Fibroblast of peridontal ligament (primary cell): Measurements from ENCODE around the gene IFNAR2.
"Not testable (repeated sequence)": the region's sequence is repeated elsewhere in the genome, so short reads cannot be mapped to it uniquely, and the experiment has no call there.

Source experiments
- DNase-seq: peaks from one replicate; pipeline ENCODE4 v3.0.0-alpha.2; 2010; ENCODE audit errors: extremely low read depth

The IFNAR2 gene

DNA sequence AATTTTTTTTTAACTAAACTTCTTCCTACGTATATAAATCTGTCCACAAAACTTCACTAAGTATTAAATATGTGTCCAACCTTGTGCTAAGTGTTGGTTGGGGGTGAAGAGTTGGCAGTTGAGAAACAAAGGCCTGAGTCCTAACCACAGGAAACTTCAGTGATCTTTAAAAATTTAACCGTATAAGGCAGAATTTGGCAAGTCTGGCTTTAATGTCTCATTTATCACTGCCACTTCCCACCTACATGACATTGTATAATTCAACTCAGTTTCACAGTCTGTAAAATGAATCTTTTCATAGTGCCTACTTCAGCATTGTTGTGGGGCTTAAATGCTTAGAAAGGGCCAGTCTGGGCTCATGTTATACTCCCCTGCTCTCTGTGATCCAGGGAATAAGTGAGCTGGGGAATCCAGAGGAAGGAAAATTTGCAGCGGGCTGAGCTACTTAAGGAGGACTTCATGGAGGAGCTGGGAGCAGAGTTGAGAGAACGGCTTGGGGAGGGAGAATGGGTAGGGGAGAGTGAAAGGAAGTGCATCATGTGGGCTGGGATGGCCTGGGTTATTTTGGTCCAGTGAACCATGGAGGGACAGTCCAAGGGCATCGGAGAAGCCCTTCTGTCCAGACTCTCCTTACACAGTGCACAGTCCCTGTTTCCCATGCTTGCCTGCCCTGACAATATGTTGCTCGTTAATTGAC, 14.5 kb downstream of the IFNAR2 start:
- DNase-seq, result no peak

DNA sequence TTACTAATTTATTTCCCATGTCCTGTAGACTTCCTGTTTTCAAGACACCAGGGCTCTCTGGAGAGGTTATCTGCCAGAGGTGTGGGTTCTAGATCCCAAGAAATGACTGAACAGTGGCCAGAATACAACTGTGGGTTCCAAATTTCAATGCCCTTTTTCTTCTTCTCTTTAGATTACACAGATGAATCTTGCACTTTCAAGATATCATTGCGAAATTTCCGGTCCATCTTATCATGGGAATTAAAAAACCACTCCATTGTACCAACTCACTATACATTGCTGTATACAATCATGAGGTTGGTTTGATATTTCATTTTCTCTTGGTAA, 15.0 kb downstream of the IFNAR2 start:
- no peak for DNase-seq

DNA sequence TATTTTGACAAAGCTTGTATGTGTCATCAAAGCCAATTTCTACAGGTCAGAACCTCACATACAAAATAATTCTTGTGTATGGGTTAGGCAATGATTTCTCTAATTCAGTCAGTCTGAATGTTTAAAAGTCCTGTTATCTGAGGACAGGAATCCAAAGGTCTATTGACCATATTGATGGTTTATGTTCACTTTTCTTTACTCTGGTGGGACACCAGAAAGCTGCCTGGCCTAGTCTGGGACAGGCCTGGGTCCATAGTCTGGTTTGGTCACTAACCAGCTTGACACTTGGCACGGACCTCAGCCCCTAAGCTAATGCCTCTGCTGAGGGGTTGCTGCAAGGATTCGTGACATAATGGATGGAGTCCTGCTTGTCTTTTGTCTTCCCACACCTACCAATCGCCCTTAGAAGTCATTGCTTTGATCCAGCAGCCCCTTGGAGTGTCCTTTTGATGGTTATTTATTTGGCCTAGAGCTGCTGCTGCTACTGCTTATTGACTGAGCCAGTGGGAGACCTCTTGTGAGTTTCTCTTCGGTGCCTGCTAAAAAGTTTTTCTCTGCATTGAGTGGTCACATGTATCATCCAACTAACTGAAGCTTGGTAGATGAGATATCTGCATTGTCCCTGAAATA, 15.7 kb downstream of the IFNAR2 start:
- no peak for DNase-seq

DNA sequence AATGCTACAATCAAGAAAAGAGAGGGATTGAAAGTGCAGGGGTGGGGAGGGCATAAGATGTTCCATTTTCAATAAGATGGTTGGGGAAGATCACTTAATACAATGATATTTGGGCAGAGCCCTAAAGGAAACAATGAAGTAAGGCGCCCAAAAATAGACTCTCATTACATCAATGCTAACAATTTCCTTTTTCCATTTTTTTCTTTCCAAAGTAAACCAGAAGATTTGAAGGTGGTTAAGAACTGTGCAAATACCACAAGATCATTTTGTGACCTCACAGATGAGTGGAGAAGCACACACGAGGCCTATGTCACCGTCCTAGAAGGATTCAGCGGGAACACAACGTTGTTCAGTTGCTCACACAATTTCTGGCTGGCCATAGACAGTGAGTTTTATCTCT, 16.8 kb downstream of the IFNAR2 start:
- DNase-seq, result no peak

DNA sequence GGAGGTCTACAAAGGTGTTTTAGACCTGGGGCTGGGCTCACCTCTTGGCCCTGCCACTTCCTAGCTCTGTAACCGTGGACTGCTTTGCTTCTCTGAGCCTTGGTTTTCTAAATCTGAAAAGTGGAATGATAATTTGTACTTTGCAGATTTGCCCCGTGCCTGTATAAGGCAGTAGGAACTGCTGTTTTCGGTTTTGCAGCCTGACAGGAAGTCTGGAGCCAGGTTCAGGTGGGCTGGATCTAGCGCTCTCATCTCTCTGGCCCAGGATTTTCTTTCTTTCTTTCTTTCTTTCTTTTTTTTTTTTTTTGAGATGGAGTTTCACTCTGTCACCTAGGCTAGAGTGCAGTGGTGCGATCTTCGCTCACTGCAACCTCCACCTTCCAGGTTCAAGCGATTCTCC, 17.2 kb downstream of the IFNAR2 start:
- no peak for DNase-seq

DNA sequence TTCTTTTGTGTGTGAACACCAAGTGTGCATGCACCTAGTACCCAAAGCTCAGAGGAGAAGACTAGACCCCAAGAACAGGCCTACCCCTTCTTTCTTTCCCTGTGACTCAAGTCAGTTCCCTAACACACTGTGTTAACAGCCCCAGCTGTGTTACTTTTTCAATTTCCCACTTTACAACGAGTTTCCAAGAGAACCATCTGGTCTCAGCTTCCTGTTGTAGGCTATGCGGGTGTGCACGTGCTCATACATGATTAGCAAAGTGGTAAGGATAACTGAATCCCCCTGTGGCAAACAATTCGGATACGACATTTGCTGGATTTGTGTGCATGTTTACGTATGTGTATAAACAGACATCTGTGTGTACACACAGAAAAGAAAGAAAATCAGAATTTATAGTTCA, 17.9 kb downstream of the IFNAR2 start:
- DNase-seq, result no peak

DNA sequence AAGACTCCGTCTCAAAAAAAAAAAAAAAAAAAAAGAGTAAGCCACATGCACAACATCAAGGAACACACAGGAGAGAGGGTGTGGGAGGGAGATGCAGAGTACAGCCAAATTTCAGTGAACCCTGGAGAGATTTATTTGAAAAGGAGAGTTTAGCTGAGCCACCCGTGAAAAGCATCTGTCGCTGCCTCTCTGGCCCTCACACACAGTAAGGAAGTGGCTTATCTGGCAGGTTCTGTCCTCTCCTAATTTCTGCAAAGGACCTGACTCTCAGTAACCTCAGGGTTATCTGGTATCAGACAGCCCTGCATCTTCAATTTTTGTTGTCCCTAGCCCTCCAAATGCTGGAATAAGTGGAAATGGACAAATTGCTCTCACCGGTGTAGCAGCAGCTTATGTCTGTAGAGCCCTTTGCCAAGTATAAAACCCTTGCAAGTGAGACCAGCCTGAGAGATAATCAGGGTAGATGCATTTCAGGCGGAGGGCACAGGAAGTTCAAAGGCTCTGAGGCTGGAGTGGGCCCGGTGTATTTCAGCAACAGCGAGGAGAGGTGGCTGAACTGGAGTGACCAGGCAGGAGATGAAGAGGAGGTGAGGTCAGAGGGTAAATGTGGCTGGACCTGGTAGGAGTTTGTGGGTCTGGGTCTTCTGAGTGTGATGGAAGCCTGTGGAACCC, 19.7 kb downstream of the IFNAR2 start:
- no peak for DNase-seq

DNA sequence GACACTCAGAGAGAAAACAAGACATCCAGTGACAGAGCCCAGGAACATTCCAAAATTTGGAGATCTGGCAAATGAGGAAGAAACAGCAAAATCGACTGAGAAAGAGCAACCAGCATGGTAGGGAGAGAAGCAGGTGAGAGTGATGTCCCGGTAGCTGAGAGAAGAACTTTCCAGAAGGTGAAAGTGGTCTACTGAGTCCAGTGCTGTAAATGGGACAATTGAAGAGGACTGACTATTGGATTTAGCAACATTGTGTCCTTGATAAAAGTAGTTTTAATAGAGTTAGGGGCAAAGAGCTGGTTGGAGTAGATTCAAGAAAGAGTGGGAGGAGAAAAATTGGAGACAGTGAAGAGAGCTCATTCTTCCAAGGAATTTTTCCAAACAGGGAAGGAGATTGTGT, 21.4 kb downstream of the IFNAR2 start:
- no peak for DNase-seq

DNA sequence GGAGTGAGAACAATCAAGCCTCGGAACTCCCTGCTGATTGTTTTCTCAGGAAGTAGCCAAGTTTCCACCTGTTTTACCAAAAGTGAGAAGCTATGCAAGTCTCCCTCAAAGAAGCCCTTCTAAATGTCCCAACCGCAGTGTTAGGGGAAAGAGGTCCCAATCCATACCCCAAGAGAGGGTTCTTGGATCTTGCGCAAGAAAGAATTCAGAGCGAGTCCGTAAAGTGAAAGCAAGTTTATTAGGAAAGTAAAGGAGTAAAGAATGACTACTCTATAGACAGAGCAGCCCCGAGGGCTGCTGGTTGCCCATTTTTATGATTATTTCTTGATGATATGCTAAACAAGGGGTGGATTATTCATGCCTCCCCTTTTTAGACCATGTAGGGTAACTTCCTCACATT, 23.6 kb downstream of the IFNAR2 start:
- not testable (repeated sequence) for DNase-seq

DNA sequence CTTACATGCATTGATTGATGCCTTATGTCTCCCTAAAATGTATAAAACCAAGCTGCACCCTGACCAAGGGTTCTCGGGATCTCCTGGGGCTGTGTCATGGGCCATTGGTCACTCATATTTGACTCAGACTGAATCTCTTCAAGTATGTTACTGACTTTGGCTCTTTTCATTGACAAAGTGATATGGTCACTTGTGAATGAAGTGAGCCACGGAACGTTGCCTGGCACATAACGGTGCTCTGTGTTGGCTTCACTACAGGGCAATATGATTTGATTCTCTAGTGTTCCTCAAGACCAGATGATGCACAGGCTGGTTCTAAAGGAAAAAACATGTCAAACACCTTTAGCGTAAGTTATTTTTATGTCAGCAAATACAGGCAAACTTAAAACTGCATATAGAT, 25.0 kb downstream of the IFNAR2 start:
- no peak for DNase-seq

DNA sequence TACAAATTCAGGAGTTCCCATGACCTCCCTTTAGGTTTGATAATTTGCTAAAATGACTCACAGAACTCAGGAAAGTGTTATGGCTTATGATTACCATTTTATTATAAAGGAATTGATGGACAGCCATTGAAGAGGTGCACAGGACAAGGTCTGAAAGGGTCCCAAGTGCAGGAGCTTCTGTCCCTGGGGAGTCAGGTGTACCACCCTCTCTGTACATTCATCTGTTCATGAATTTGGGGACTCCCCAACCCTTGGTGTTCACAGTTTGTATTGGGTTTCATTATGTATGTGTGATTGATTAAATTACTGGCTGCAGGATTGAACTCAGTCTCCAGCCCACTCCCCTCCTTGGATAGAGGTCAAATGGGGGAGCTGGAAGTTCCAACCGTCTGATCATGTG, 25.7 kb downstream of the IFNAR2 start:
- no peak for DNase-seq

DNA sequence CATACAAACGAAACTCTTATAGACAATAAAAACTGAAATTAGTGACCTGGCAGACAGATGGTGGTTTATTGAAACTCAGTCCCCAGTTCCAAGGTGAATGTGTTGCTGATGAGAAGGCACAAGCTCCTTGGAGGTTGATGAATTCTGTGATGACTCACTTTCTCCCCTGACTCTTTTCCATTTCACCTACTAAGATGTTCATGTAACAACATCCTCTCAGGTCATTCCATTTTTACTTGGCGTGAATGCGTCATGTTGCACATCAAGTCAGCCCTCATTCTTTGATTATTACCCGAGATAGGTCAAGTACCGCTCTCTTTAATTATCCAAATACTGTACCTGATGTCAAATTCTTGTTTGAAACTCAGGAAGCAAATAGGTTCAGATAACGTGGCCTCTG, 26.3 kb downstream of the IFNAR2 start:
- no peak for DNase-seq

DNA sequence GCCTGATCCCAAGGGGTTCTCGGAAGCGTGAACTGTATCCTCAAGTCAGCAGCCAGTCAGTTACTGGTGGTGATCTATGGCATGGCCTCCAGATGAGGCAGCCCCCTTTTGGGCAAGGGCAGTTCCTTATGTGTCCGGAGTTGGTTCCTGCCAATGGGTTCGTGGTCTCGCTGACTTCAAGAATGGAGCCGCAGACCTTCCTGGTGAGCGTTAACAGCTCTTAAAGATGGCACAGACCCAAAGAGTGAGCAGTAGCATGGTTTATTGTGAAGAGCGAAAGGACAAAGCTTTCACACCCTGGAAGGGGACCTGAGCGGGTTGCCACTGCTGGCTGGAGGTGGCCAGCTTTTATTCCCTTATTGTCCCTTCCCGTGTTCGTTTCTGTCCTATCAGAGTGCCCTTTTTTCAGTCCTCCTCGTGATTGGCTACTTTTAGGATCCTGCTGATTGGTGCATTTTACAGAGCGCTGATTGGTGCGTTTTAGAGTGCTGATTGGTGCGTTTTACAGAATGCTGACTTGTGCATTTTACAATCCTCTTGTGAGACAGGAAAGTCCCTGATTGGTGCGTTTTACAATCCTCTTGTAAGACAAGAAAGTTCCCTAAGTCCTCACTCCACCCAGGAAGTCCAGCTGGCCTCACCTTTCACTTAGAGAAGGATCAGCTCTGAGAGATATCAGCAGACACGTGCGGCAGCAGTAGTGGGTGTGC, 27.5 kb downstream of the IFNAR2 start:
- no peak for DNase-seq

DNA sequence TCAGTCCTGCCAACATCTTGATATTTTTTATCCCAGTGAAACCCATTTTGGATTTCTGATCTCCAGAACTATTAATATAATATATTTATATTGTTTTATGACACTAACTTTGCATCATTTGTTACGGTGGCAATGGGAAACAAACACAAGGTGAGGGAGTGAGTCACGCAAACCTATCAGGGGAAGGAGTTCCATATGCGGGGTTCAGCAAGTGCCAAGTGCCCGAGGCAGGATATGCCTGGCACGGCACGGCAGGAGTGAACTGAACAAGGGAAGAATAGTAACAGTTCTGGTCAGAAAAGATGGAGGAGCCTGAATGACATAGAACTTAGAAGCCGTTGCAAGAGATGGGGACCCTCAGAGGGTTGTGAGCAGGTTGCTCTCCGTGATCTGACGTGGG, 28.7 kb downstream of the IFNAR2 start:
- no peak for DNase-seq

DNA sequence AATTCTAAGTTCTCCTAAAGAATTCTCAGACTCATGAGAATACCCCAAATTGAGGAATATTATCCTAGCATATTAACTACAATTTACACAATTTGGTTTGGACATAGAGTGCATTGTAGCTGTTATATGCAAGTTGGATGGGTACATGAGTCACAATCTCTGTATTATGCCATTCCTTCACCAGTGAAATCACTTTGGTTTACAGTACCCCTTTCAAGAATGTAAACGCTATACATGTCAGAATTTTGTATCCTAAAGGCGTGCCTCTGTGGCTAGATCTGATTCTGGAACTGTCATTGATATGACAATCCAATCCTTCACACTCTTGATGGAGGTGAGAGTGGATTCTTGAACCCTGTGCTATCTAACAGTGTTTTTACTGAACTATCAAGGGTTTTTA, 29.7 kb downstream of the IFNAR2 start:
- peak; percentile 64 for DNase-seq

DNA sequence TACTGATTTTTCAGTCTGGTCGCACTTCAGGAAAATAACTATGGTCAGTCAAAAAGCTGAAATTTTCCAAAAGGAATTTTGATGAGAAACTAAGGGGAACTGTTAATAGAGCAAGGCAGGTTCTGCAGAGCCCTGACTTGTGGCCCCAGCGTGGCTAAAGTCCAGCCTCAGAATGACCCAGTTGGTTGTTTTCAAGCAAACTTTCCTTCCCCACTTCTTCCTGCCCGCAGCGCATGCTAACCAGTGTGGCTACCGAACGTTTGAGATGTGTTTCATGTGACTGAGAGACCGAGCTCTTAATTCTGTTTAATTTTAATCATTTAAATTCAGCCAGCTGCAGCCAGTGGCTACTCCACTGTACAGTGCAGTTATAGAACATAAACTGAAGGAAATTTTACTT, 30.3 kb downstream of the IFNAR2 start:
- no peak for DNase-seq

DNA sequence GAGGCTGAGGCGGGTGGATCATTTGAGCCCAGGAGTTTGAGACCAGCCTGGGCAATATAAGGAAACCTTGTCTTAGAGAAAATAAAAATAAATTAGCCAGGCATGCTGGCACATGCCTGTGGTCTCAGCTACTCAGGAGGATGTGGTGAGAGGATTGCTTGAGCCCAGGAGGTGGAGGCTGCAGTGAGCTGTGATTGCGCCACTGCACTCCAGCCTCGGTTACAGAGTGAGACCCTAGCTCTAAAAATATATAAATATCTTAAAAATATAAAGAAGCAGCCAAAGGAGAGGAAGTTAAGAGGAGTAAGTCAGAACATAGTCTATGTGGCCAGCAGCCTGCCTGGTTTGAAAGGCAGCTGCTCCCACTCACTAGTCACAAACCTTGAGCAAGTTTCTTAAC, 31.9 kb downstream of the IFNAR2 start:
- DNase-seq, result peak; percentile 73

DNA sequence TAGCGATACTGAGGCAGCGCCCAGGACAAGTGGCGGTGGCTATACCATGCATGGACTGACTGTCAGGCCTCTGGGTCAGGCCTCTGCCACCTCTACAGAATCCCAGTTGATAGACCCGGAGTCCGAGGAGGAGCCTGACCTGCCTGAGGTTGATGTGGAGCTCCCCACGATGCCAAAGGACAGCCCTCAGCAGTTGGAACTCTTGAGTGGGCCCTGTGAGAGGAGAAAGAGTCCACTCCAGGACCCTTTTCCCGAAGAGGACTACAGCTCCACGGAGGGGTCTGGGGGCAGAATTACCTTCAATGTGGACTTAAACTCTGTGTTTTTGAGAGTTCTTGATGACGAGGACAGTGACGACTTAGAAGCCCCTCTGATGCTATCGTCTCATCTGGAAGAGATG, 33.2 kb downstream of the IFNAR2 start:
- no peak for DNase-seq

DNA sequence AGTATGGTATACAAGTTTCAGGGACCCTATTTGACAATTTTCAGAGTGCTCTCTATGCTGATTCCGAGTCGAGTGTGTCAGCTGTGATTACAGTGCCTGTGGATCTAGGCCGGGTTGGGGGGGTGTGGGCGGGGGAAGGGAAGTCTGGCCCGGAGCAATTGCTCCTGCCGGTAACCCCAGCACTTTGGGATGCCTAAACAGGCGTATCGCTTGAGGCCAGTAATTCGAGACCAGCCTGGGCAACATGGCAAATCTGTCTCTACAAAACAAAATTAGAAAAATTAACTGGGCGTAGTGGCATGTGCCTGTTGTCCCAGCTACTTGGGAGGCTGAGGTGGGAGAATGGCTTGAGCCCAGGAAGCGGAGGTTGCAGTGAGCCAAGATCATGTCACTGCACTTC, 34.8 kb downstream of the IFNAR2 start:
- no peak for DNase-seq

DNA sequence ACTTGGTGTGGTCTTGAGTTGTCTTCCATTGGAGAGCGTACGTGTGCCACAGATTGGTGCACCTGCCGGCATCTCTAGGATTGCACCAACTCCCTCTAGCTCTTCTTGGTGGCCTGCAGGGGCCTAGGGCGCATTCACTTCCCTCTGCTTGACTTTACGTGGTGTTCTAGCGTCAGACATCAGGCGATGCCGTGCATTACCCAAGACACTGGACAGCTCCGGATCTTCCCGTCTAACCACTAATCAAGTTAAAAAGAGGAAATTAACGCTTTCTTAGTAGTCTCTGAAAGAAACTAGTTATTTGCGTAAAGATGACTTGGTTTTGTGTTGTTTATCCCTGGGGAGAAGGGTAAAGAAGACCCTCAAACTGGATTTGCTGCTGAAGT, 35.9 kb downstream of the IFNAR2 start:
- DNase-seq, result peak; percentile 20

DNA sequence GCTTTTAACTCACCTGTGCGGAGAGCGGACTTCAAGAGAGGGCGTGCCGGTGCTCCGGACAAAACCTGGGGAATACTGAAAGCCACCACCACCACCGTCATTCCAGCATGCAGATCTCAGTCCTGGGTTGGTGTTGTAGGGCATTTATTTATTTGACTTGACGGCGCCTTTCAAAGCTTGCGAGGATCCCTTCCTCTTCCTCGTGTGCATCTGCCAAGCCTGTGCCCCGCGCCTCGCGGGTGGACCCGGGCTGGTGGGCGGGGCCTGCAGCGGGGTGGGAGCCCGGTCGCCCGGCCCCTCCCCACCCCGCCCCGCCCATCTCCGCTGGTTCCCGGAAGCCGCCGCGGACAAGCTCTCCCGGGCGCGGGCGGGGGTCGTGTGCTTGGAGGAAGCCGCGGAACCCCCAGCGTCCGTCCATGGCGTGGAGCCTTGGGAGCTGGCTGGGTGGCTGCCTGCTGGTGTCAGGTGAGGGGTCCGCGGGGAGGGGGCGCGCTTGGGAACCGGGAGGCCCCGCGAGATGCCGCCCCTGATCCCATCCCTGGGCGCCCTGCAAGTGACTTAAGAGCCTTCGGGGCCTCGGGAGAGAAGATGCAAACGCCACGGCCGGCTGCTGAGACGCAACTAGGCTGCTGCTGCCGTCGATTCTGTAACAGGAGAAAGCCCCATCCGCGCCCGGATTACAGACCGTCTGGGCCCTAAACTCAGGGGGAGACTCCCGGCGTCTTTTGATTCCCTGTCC, 36.5 kb downstream of the IFNAR2 start, which contains the start of gene IL10RB:
IL10RB (plus strand) TSS at position 318 of the 739 bp plus-strand sequence; CDS start at position 417, 99 bp downstream.
- peak; percentile 34 for DNase-seq

DNA sequence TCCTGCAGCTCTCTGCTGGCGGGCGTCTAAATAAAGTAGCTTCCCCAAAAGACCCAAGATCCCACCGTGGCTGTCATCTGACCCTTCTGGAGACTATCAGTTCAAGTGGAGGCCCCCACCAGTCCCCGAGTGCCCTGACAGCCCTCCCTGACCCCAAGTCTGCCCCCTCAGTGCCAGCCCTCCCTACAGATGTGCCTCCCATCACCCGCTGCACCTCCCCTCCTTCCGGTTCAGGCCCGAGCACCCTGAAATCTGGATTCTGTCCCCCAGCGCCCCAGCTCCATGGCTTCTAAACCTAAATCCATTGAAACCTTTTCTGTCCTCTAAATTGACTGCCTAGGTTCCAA, 37.0 kb downstream of the IFNAR2 start:
- no peak for DNase-seq
